NT2/D1 (cell line): ENCODE results near the gene STOX2.

Experiments used
- YY1 ChIP-seq: IDR thresholded peaks from 2 replicates; pipeline ENCODE4 v1.6.1; 2011; ENCODE audit not compliant: insufficient read length, insufficient read depth
- ZNF274 ChIP-seq: IDR thresholded peaks from 2 replicates; pipeline ENCODE4 v1.6.1; 2011; ENCODE audit warnings: mild to moderate bottlenecking, low read depth, low read length

DNA sequence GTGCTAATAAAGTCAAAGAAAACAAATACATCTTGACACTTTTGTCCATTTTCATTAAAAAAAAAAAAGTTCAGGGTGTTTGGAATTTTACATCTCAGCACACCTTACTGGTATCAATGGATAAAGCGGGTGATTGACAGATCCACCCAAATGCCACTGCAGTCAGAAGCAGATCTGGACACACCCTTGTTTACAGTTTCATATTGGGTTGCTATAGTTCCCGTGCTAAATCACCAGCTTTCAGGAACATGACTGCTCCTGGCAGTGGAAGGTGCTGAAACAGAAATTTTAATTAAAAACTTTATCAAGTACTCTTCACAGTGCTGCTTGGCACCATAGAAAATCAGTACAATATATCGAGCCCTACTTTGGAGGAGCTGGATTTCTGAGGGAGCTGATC, 116.3 kb downstream of the STOX2 start:
- no peak for TF ChIP-seq ZNF274
- no peak for TF ChIP-seq YY1
